HG03575 (cell line): ENCODE results near the gene TTC13.
"Not testable (repeated sequence)": the region's sequence is repeated elsewhere in the genome, so short reads cannot be mapped to it uniquely, and the experiment has no call there.

Experiments used
- ATAC-seq: cut with Tn5 transposase; IDR thresholded peaks from one replicate; pipeline ENCODE4 v1.9.1; 2021; ENCODE audit not compliant: unreplicated experiment, insufficient number of reproducible peaks, low FRiP score; ENCODE audit errors: extremely low read depth

Gene TTC13

DNA sequence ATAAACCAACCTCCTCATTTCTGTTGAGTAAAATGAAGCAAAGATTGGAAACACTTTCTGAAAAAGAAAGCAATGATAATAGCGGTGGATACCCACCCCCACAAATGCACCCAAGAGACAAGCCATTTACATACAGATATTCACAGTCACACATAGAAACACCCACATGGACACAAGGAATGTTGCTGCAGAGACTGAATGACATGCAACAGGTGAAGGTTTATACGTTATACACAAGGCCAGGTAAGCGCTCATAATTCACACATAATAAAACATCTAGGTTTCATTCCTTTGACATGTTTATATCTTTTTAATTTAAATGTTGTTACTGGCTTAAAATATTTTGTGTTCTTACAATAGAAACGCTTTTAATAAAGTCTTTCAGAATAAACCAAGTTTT is 21.5 kb upstream of the TTC13 start:
- ATAC-seq: no peak

DNA sequence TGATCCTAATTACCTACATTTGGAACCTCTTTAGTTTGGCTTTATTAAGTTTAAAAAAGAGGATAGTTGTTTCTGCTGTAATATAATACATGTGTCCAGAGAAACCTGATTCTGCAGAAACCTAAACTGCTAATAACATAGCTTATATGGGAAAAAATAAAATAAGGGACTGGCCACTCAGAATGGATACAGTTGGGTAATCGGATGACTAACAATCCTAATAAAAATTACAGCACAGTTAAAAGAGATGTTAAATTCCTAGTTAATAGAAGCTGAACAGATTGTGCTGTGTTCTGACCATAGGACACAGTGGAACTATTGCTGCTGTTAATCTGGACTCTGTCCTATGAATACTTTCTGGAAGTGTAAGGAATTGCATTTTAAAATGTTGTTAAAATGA is 16.2 kb upstream of the TTC13 start:
- ATAC-seq: no peak

DNA sequence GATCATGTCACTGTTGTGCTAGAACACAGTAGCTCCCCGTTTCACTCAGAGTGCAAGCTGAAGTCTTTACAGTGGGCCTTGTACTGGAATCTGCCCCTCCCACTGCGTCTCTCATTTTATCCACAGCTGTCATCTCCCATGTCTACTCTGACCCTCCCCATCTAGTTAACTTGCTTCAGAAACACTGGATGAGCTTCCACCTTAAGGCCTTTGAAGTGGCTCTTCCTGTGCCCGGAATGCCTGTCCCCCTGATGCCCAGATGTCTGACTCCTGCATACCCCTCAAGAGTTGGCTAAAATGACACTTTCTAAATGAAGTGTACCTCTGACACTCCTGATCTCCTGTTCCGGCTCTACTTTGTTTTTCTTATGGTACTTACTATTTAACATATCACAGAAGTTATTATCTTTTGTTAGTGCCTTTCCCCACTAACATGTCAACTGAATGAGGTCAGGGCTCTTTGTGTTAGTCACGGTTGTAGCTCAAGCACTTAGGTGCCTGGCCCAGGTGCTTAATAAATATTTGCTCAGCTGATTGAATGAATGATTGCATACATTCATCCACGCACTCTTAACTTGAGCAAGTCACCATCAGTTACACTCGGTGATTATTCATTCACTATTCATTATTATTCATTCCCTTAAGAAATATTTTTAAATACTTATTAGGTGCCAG is 13.6 kb upstream of the TTC13 start:
- no peak for ATAC-seq

DNA sequence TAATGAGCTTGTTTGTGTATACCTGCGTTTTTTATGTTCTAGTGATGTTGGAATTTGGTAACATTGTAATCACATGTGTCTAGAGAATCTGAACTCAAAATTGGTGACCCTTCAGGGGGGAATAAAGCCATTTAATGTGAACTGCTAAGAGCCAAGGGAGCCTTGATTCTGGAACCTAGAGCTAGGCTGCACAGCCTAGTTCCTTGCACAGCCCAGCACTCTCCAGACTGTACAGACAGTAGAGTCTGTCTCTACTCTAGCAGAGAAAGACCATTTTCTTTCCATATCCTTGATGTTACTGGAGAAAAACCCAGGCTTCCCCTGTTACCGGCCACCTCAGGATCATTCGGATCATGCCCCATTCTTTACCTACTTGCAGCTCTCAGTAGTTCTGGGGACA is 8.8 kb upstream of the TTC13 start:
- ATAC-seq: no peak

DNA sequence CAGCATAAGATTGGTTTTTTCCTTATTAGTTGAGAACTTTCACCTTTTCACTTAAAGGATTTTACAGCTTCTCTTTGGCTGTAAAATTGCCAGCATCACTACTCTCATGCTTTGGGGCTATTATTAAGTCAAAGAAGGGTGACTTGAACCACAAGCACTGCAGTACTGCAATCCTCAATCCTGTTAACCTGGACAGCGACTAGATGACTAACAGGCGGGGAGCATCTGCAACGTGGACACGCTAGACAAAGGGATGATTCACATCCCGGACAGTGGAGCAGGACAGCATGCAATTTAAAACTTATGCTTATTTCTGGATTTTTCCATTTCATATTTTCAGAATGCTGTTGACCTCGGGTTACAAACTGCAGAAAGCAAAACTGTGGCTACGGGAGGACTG is 8.3 kb upstream of the TTC13 start:
- no peak for ATAC-seq

DNA sequence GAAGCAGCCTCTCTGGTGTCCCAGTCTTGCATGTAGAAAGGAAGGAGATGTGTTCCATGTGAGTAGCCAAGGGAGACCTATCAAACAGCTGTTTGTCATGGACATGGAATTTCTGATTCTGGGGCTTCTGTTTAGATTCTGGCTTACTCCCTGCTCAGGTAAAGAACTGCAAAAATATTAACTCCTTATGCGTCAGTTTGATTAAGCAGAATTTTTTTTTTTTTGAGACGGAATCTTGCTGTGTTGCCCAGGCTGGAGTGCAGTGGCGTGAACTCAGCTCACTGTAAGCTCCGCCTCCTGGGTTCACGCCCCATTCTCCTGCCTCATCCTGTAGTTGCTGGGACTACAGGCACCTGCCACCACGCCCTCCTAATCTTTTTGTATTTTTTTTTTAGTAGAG is 7.0 kb upstream of the TTC13 start:
- no peak for ATAC-seq

DNA sequence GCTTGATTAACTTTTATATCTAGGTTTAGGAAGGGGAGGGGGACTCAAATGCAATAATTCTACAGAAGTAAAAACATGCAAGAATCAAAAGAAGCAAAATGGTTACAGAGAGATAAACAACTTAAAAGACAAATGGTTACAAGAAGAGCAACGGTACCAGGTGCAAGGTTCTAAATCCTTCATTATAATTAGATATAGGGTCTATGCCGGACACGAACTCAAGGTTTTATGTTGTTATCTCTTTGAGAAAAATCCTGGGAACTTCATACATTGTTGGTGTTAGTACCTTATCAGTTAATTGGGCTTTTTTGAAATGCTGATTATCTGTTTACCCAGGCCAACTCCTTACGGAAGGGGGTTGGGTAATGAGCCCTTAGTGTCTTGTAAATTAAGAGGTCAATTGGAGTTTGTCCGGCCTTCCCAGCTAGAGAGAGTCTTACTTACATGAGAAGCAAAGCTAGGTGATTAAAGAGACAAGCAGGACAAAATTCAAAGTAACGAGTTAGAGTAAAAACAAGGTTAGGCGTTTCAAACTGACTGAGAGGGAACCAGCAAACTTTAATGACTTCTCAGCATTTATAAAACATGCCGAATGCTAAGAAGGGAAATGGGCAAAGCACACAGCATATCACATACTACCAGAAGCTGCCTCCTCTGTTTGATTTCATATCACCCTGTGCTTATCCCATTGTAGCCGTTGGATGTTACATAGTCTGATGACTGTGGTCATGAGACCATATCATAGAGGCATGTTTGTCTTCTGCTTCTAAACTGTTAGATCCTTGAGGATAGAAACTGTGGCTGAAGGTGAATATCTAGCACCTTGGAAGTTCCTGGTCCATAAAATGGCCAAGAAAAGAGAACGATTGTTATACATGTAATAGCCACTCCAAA is 6.2 kb upstream of the TTC13 start:
- not testable (repeated sequence) for ATAC-seq

DNA sequence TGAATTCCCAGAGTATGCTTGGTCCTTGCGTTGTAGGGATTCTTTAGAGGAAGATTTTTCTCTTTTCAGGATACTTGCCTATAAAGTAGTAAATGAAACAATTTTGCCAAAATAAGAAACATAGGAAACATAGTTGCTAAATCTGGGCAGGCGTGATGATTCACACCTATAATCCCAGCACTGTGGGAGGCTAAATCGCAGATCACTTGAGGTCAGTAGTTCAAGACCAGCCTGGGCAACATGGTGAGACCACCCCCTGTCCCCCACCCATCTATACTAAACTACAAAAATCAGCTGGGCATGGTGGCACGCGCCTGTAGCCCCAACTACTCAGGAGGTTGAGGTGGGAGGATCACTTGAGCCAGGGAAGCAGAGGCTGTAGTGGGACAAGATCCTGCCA is 5.2 kb upstream of the TTC13 start:
- no peak for ATAC-seq

DNA sequence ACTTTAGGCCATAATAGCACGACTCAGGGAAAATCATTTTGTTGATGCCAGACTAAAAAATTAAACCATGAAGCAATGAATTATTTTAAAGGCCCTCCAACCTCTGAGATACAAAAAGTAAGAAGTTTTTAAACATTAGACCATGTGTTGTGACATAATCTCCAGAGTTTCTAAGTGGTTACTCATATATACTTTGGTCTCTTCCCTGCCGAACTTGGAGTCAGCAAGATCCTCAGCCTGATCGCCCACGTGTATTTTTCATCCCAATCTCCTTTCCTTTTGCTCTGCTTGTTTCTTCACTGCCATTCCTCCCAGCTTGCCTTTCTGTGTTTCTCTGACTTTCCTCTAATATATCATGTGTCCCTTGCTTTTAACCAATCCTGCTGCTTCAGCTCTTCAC is 4.0 kb upstream of the TTC13 start:
- ATAC-seq: no peak

DNA sequence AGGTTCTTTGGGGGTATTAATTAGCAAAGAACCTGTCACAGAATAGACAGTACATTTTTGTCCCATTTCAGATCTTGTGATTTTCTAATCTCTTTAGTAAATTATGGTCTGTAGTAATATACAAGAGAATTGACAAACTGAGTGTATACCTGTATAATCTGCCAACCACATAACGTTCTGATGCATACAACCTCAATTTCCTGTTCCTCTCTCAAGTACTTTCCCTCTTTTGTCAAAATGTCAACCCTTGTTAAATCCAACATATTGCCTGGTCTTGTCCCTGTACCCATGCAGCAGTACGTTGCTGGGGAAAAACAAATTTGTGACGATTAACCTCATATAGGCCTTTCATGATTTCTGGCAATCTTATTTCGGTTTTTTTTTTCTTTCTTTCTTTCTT is 1.3 kb upstream of the TTC13 start:
- no peak for ATAC-seq

DNA sequence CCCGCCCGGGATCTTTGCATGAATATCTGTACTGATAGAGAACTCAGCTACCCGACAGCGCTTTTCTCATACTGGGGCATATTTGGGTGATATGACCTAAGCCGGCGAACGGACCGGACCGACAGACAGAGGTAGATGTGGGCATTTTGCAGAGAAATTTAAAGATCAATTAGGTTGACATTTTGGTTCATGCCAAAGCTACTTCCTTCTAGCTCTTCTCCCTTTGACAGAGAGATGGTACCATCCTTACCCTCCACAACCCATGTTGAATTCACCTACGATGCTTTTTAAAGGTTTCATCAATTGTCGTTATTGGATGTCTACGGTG is 692 bp upstream of the TTC13 start:
- ATAC-seq: no peak

DNA sequence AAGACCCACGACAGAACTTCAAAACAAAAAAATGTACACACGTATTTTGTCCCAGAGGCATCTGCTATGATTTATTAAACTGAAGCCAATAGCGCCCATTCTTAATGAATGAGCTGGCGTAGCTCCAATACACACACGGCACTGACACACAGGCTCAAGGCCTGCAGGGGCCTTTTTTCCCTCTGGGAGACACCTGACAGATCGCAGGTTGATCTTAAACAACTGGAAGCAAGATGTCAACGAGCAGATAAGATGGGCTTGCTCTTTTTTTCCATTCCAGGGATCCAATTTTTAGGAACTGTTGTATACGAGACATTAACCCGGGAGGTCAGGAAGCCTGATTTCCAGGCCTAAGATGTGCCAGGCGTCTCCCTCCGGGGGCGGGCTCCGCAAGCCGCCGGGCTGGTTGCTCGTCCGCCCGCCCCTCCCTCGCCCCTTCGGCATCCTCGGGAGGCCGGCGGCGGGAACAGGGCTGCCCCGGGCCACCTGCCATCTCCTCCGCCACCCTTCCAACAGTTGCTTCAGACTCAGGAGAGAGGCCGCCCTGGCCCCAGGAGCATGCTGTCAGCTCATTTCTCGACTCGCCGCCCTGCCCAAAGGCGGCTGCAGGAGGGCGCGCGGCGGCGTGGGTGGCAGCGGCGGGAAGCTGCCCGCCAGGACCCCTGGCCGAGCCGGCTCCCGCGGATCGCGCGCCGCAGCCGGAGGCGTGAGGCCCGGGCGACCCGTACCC is 735 bp downstream of the TTC13 start:
- no peak for ATAC-seq

DNA sequence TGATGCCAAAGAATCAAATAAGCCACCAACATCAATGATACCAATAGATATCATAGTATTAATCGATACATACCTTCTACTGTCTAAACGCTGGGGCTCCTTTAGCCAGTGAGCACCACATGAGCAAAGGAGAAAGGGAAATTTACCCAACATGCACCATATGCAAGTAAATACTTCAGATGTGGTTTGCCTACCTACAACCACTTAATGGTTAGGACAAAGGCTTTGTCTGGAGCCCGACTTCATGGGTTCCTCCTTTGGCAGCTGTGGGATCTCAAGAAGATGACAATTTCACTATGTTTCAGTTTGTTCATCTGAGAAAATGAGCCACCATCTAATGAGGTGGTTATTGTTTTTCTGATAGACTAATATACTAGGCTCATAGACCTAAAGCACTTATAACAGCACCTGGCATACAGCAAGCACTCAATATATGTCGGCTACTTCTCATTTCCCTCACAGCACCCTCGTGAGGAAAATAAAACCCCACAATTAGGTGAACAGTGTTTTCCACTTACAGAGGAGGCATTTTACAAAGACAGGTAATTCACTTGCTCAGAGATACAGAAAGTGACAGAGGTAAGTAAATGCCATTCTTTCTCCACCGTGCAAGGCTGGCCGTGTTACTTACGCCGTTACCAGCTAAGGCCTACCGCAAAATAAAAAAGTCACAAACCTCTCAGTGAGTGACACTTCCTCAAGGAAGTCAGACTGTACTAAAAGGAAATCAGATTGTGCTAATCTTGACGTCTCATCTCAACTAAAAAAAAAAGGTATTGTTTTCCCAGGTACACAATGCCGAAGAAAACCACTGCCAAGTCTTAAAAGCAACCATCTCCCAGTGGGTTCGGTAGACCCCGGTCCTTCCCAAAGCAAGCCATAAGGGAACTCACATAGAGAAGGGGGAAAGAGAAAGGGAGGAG is 1.6 kb downstream of the TTC13 start:
- no peak for ATAC-seq

DNA sequence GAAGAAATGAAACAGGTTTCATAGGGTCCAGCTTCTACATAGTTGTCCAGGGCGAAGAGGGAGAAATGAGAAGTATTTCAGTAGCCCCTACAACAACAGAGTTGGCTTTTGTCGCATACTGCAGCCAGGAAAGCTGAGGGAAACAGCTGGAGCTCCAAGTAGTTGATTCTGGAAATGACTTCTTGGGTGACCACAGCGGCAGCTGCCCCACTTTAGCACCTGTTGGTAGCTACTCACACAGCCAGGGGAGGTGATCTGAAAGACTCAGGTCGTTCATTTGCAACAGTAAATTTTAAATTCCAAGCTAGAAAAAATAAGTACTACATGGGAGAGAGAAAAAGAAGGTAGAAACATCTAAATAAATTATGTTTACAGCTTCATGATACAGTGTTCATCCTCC is 2.3 kb downstream of the TTC13 start:
- ATAC-seq: no peak

DNA sequence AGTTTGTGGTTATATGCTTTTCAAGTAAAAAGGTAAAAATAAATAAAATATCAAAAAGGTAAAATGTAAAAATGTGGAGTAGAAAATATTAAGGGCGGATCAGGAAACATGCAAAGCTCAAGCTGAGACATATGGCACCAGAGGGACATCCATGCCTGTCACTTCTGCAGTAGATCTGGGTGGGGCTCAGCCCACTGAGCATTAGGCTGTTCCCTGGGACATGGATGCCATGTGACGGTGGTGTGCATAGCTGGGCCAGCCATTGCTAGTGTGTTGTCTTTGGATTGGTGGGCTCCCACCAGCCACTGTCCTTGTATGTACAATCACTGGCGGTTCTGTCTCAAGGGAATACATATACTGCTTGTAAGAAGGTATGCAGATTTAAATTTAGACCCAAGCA is 3.0 kb downstream of the TTC13 start:
- no peak for ATAC-seq

DNA sequence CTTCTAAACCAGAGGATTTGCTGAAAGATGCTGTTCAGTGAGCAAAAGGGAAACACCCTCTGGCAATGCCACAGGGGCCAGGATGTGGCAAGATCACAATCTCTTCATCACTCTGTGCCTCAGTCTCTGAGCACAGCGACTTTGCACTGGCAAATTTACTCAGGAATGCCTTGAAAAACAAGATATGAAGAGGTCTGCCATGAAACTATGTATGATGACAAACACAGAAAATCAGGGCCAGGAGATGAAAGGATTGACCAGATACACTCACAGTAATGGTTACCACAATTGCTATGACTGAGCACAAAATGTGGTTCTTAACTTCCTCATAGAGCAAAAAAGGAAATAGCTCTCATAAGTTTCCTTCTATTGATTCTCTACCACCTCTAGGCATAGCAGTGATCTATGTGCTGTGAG is 5.8 kb downstream of the TTC13 start:
- ATAC-seq: peak; percentile 59

DNA sequence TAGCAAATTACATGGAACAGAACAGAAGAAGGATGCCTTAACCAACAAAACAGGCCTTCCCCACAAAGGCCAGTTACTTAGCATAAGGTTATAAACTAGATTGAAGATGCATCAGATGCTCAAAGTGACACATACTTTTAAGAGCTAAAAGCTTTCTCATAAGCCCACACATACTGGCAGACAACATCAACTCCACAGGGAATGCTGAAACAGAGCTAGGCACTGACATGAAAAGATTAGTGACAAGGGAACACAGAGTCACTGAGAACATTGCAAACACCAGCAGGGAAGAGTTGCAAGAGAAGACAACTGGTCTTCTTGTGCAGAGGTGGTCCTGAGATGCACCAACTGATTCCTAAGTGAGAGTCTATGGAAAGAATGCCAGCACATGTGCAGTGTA is 6.9 kb downstream of the TTC13 start:
- ATAC-seq: no peak

DNA sequence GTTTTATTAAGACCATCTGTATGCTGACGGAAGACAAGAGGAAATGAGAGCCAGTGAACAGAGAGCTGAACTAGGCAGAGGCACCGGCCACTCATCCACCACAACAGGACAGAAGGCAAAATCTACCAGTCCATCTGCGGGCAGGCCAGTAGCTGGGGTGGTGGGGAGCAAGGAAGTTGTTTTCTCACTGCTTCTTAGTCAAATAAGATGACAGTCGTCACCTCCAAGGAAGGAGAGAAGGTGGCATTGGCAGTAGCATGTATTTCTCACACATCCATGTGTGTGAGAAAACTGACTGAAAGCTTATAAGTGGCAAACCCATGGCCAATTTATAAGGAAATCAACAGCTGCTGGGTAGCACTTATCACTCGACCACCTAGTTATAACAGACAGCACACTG is 8.2 kb downstream of the TTC13 start:
- ATAC-seq: no peak

DNA sequence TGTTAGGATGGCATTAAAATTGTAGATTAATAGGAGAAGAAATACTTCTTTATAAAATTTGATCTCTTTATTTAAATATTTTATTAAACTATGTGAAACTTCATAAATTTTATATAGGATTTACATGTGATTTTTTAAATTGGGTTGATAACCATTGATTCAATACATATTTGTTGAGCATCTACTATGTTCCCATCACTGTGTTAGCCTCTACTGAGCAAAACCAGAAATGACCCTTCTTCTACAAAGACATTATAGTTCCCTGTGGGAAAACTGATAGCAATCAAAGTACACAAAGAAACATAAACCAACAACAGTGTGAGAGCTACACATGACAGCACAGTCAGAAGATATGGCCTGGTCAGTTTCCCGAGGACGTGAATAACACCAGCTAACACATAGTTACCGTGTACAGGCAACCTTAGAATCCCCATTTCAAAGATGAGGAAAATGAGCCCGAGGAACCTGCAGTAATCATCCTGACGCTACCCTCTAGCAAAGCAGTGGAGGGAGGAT is 12.2 kb downstream of the TTC13 start:
- no peak for ATAC-seq
